Fibroblast of peridontal ligament (primary cell): Measurements from ENCODE around the gene GPC5.
"Not testable (repeated sequence)": the region's sequence is repeated elsewhere in the genome, so short reads cannot be mapped to it uniquely, and the experiment has no call there.

Source experiments
- DNase-seq: peaks from one replicate; pipeline ENCODE4 v3.0.0-alpha.2; 2010; ENCODE audit errors: extremely low read depth

Gene GPC5

GRCh38 chr13:92739306-92739818 lies 1340.9 kb downstream of the GPC5 start:
- peak; percentile 47 for DNase-seq

- no peak for DNase-seq
Measured at GRCh38 chr13:92743992-92744391, 1345.6 kb downstream of the GPC5 start.

GRCh38 chr13:92745258-92745657 lies 1346.8 kb downstream of the GPC5 start:
- DNase-seq, result no peak

- not testable (repeated sequence) for DNase-seq
Measured at GRCh38 chr13:92752705-92753104, 1354.3 kb downstream of the GPC5 start.

- DNase-seq, result no peak
Measured at GRCh38 chr13:92761710-92762109, 1363.3 kb downstream of the GPC5 start.

GRCh38 chr13:92767468-92767867 lies 1369.0 kb downstream of the GPC5 start:
- DNase-seq, result peak; percentile 14

- DNase-seq, result no peak
Measured at GRCh38 chr13:92768602-92769001, 1370.2 kb downstream of the GPC5 start.

- peak; percentile 42 for DNase-seq
Measured at GRCh38 chr13:92769046-92769445, 1370.6 kb downstream of the GPC5 start.

- DNase-seq, result no peak
Measured at GRCh38 chr13:92775658-92776057, 1377.2 kb downstream of the GPC5 start.

GRCh38 chr13:92781965-92782690 lies 1383.7 kb downstream of the GPC5 start:
- no peak for DNase-seq

GRCh38 chr13:92802776-92803175 lies 1404.4 kb downstream of the GPC5 start:
- no peak for DNase-seq

GRCh38 chr13:92804346-92804745 lies 1405.9 kb downstream of the GPC5 start:
- peak; percentile 73 for DNase-seq

GRCh38 chr13:92804926-92805325 lies 1406.5 kb downstream of the GPC5 start:
- peak; percentile 33 for DNase-seq

GRCh38 chr13:92805766-92806165 lies 1407.3 kb downstream of the GPC5 start:
- no peak for DNase-seq

- peak; percentile 49 for DNase-seq
Measured at GRCh38 chr13:92806215-92806614, 1407.8 kb downstream of the GPC5 start.

GRCh38 chr13:92807353-92807752 lies 1408.9 kb downstream of the GPC5 start:
- DNase-seq, result peak; percentile 92

GRCh38 chr13:92807966-92808365 lies 1409.5 kb downstream of the GPC5 start:
- no peak for DNase-seq

GRCh38 chr13:92821324-92821723 lies 1422.9 kb downstream of the GPC5 start:
- no peak for DNase-seq

GRCh38 chr13:92823059-92823458 lies 1424.6 kb downstream of the GPC5 start:
- DNase-seq, result no peak

- no peak for DNase-seq
Measured at GRCh38 chr13:92825938-92826596, 1427.6 kb downstream of the GPC5 start.

GRCh38 chr13:92827503-92827902 lies 1429.1 kb downstream of the GPC5 start:
- DNase-seq, result no peak

GRCh38 chr13:92829930-92830329 lies 1431.5 kb downstream of the GPC5 start:
- DNase-seq, result no peak

GRCh38 chr13:92830821-92831220 lies 1432.4 kb downstream of the GPC5 start:
- no peak for DNase-seq
